B cell (primary cell): ENCODE results near the gene DAZAP1. TPM values are rescaled to one million over a fixed set of nuclear protein-coding genes. Genes with fewer than 3 reads are reported as not detected.

Source experiments
- ATAC-seq: fragments of 200-7000 bp; cut with Tn5 transposase; one replicate; pipeline ENCODE4 v1.10.0; 2021; ENCODE audit warnings: low read depth, mild to moderate bottlenecking, moderate number of reproducible peaks, moderate library complexity
- CTCF ChIA-PET: fragments of 350-600 bp; sonication (Branson Sonifier 250); formaldehyde crosslinking; loops from one replicate; lab custom pipeline; 2021; ENCODE audit warnings: antibody characterized with exemption, inconsistent platforms; lab: Charles Lee
- POLR2A ChIA-PET: fragments of 350-600 bp; sonication (Branson Sonifier 250); formaldehyde crosslinking; loops from one replicate; lab custom pipeline; 2021; ENCODE audit warnings: antibody characterized with exemption; lab: Charles Lee
- DNase-seq: peaks from one replicate; pipeline ENCODE4 v3.0.0; 2013
- H2AFZ ChIP-seq: 2 replicates; pipeline ENCODE4 v1.6.1; 2012; ENCODE audit warnings: mild to moderate bottlenecking, low read depth, low read length; ENCODE audit not compliant: insufficient read depth, poor library complexity, severe bottlenecking
- H3K27ac ChIP-seq, 2 donors: 1 replicate in 1 of 2; 2 replicates in 1 of 2; pipeline ENCODE4 v1.5.1; 2012 to 2013; ENCODE audit warnings: low read length in 2 of 2, mild to moderate bottlenecking in 2 of 2, moderate library complexity in 1 of 2
- H3K27me3 ChIP-seq, 4 experiments: fragments of 200-600 bp in 1 of 4; sonication (generic) in 1 of 4; replicated peaks in 1 of 4; 1 replicate in 2 of 4; 2 replicates in 2 of 4; pipeline versions ENCODE4 v1.6.1 to v1.7.0; 2013 to 2016; ENCODE audit warnings: low read length in 3 of 4, mild to moderate bottlenecking in 2 of 4, mixed read lengths in 1 of 4, moderate library complexity in 1 of 4; ENCODE audit not compliant: insufficient read depth in 4 of 4, control insufficient read depth in 3 of 4; ENCODE audit errors: control extremely low read depth in 1 of 4
- H3K36me3 ChIP-seq, 2 experiments: replicated peaks in 1 of 2; 1 replicate in 1 of 2; 2 replicates in 1 of 2; pipeline versions ENCODE4 v1.6.1 to v1.7.1; 2013; ENCODE audit warnings: low read length in 1 of 2; ENCODE audit not compliant: insufficient read depth in 2 of 2, control insufficient read depth in 1 of 2; ENCODE audit errors: control extremely low read depth in 1 of 2, extremely low read depth in 1 of 2
- H3K4me1 ChIP-seq, 2 donors: fragments of 200-600 bp in 1 of 2; sonication (generic) in 1 of 2; 1 replicate in 1 of 2; 2 replicates in 1 of 2; pipeline versions ENCODE4 v1.5.1 to v1.6.1; 2013 to 2017; ENCODE audit warnings: low read length in 2 of 2; ENCODE audit not compliant: control insufficient read depth in 2 of 2, insufficient read depth in 2 of 2
- H3K4me2 ChIP-seq: replicated peaks from 2 replicates; pipeline ENCODE3; 2012; ENCODE audit warnings: mild to moderate bottlenecking, low read depth, low read length; ENCODE audit not compliant: poor library complexity, severe bottlenecking
- H3K4me3 ChIP-seq, 5 experiments: fragments of 200-600 bp in 1 of 5; sonication (generic) in 1 of 5; 1 replicate in 3 of 5; 2 replicates in 2 of 5; pipeline versions ENCODE4 v1.5.1 to v1.7.0; 2011 to 2016; ENCODE audit warnings: low read length in 4 of 5, mild to moderate bottlenecking in 4 of 5, low read depth in 2 of 5, control low read depth in 1 of 5, moderate library complexity in 1 of 5; ENCODE audit not compliant: insufficient read depth in 1 of 5; ENCODE audit errors: control extremely low read depth in 1 of 5, extremely low read depth in 1 of 5
- H3K79me2 ChIP-seq: fragments of 200-600 bp; sonication (generic); one replicate; pipeline ENCODE4 v1.6.0; 2016; ENCODE audit warnings: low read length; ENCODE audit not compliant: control insufficient read depth, insufficient read depth
- H3K9ac ChIP-seq: fragments of 200-600 bp; sonication (generic); 2 replicates; pipeline ENCODE4 v1.6.1; 2017; ENCODE audit warnings: mild to moderate bottlenecking, low read length, moderate library complexity
- H3K9me3 ChIP-seq, 3 donors: one replicate each; pipeline versions ENCODE4 v1.6.1 to v1.7.1; 2013; ENCODE audit warnings: low read length in 2 of 3; ENCODE audit not compliant: control insufficient read depth in 2 of 3, insufficient read depth in 1 of 3; ENCODE audit errors: control extremely low read depth in 1 of 3
- H4K20me1 ChIP-seq: 2 replicates; pipeline ENCODE4 v1.6.0; 2012; ENCODE audit warnings: mild to moderate bottlenecking, low read length; ENCODE audit not compliant: insufficient read depth, control insufficient read depth, poor library complexity, severe bottlenecking
- H3K27ac Mint-ChIP-seq: one replicate; pipeline ENCODE4 v1.8.0; 2021; ENCODE audit warnings: mixed read lengths
- H3K27me3 Mint-ChIP-seq: one replicate; pipeline ENCODE4 v1.8.0; 2021; ENCODE audit warnings: mixed read lengths
- H3K4me1 Mint-ChIP-seq: one replicate; pipeline ENCODE4 v1.8.0; 2021; ENCODE audit warnings: mixed read lengths
- H3K4me3 Mint-ChIP-seq: one replicate; pipeline ENCODE4 v1.8.0; 2021; ENCODE audit warnings: mixed read lengths
- H3K9me3 Mint-ChIP-seq: one replicate; pipeline ENCODE4 v1.8.0; 2022; ENCODE audit warnings: mixed read lengths; ENCODE audit not compliant: insufficient read depth
- CTCF ChIP-seq: fragments of 200-600 bp; IDR thresholded peaks from one replicate; pipeline ENCODE4 v1.8.0; 2022; ENCODE audit warnings: antibody characterized with exemption, mild to moderate bottlenecking
- EZH2 ChIP-seq: IDR thresholded peaks from 2 replicates; pipeline ENCODE4 v1.6.1; 2012; ENCODE audit warnings: borderline replicate concordance, low read depth, mild to moderate bottlenecking, moderate library complexity, low read length; ENCODE audit not compliant: insufficient read depth, poor library complexity, severe bottlenecking
- WGBS: methylation state at CpG from one replicate; pipeline ENCODE4 v1.1.5; 2013; ENCODE audit warnings: missing lambda C conversion rate; ENCODE audit not compliant: insufficient coverage; 5-methylcytosine and 5-hydroxymethylcytosine counted together
- intact Hi-C: fragments of 100-400 bp; cut with micrococcal nuclease; formaldehyde crosslinking; loops from one replicate; pipeline ENCODE4 v1.10.0; 2022
- polyA plus RNA-seq: library from polyadenylated mRNA; depleted of rRNA; stranded (reverse); fragments of >200 nt; gene quantifications from 2 replicates; pipeline ENCODE4 v1.2.3, GENCODE V29; 2012
- total RNA-seq, 2 donors: library from RNA; stranded (reverse); fragments of 120-200 nt in 1 of 2; gene quantifications; 1 replicate in 1 of 2; 2 replicates in 1 of 2; pipeline versions ENCODE4 v1.2.3 to v1.2.4, GENCODE V29; 2013 to 2022

The DAZAP1 gene
- total and polyA plus RNA-seq, 2 donors (not counting 1 experiment from before 2014, with no cell fraction given), result 54.8 to 125 TPM

GRCh38 chr19:1397838-1398237 lies 9.5 kb upstream of the DAZAP1 start:
- Histone ChIP-seq H4K20me1 (no peaks in the 10 kb centered on the region), H3K27me3 (peaks cover 0 to 10% (median 2%) of the 10 kb centered on the region in 4 experiments), H3K79me2 (no peaks in the 10 kb centered on the region), H3K27ac (no peak overlapping the region), H3K4me3 (no peak overlapping the region), H2AFZ (no peak overlapping the region), H3K9ac (no peak overlapping the region), H3K4me2 (no peak overlapping the region), H3K4me1 (peaks cover 15 to 22% of the 10 kb centered on the region in 2 donors), H3K36me3 (peaks cover 0 to 9% of the 10 kb centered on the region in 2 experiments), H3K9me3 (peaks cover 0 to 4% (median 0%) of the 10 kb centered on the region in 3 donors)
- no peak for TF ChIP-seq EZH2
- no peak for TF ChIP-seq CTCF
- Mint-ChIP-seq H3K4me3 (no peak overlapping the region), H3K27me3 (peaks cover 3% of the 10 kb centered on the region), H3K4me1 (peaks cover 9% of the 10 kb centered on the region), H3K9me3 (no peaks in the 10 kb centered on the region), H3K27ac (no peak overlapping the region)
- DNase-seq (no peak), ATAC-seq (no peak)
- POLR2A ChIA-PET, result interaction anchor here (0.6 kb wide), 1 partner anchor 115 kb away, joined by 4 read pairs; no protein-coding TSS in a partner anchor
- intact Hi-C loops, result no loop called here
- CTCF ChIA-PET, result interaction anchor here (0.6 kb wide), 1 partner anchor 384 kb away, joined by 3 read pairs; no protein-coding TSS in a partner anchor
- 98% methylated on average over 8 of the region's 9 CpGs for WGBS

- 96% methylated on average over 16 of the region's 19 CpGs for WGBS
Observed at GRCh38 chr19:1399079-1399478, 8.3 kb upstream of the DAZAP1 start.

More at GRCh38 chr19:1399079-1399478, 8.3 kb upstream of the DAZAP1 start:
- no peak for ATAC-seq
- Histone ChIP-seq H3K79me2 (no peaks in the 10 kb centered on the region), H3K27me3 (peaks cover 0 to 18% (median 5%) of the 10 kb centered on the region in 4 experiments), H3K9ac (no peak overlapping the region), H3K4me3 (no peak overlapping the region), H3K4me1 (peaks cover 15 to 22% of the 10 kb centered on the region in 2 donors), H2AFZ (no peak overlapping the region), H4K20me1 (no peaks in the 10 kb centered on the region), H3K4me2 (no peak overlapping the region), H3K9me3 (peaks cover 0 to 4% (median 0%) of the 10 kb centered on the region in 3 donors), H3K36me3 (no peaks in the 10 kb centered on the region), H3K27ac (no peak overlapping the region)
- DNase-seq, result no peak
- CTCF ChIA-PET, result no interaction called here
- H3K9me3 Mint-ChIP-seq, result no peaks in the 10 kb centered on the region
- peaks cover 4% of the 10 kb centered on the region for H3K27me3 Mint-ChIP-seq
- H3K4me1 Mint-ChIP-seq, result peaks cover 12% of the 10 kb centered on the region
- TF ChIP-seq CTCF, result no peak
- no peak for TF ChIP-seq EZH2
- POLR2A ChIA-PET, result interaction anchor here (0.9 kb wide), 1 partner anchor 15 kb away, joined by 3 read pairs; the partner anchor contains the start of gene NDUFS7
- intact Hi-C loops, result no loop called here
- no peak overlapping the region for H3K27ac Mint-ChIP-seq
- H3K4me3 Mint-ChIP-seq, result no peak overlapping the region
